ENCODE data around the gene PSPN.
A peak's percentile ranks its signal among the peaks of the same experiment; 100 is the strongest.
"Not testable (repeated sequence)": the region's sequence is repeated elsewhere in the genome, so short reads cannot be mapped to it uniquely, and the experiment has no call there.

The PSPN gene

DNA sequence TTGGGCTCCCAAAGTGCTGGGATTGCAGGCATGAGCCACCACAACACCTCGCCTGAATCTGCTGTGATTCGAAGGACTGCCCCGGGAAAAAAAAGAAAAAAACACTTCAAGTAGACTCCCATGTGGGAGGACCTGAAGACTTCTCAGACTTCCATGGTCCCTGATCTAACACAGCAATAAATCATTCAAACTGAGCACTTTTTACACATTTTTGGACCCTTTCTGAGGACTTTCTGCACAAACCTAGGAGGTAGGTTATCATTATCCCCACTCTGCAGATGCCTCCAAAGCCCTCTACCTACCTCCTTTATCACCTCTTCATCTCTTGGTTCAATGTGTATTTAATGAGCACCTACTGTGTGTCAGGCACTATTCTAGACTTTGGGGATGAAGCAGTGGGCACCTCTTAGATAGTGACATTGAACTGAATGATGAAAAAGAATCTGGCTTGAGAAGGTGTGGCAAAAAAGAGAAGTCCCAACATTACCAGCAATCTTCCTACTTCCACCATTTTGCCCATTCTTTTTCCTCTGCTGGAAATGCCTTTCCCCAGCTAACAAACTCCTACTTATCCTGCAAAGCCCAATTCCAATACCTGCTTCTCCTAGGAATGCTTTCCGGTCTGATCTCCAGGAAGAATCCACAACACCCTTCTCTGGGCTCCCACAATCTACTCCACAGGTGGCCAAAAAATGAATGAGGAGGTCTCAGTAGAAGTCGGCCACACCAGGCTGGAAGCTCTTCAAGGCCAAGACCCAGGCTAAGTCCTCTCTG is 16.0 kb downstream of the PSPN start:
- TF ChIP-seq, protein P1, sequence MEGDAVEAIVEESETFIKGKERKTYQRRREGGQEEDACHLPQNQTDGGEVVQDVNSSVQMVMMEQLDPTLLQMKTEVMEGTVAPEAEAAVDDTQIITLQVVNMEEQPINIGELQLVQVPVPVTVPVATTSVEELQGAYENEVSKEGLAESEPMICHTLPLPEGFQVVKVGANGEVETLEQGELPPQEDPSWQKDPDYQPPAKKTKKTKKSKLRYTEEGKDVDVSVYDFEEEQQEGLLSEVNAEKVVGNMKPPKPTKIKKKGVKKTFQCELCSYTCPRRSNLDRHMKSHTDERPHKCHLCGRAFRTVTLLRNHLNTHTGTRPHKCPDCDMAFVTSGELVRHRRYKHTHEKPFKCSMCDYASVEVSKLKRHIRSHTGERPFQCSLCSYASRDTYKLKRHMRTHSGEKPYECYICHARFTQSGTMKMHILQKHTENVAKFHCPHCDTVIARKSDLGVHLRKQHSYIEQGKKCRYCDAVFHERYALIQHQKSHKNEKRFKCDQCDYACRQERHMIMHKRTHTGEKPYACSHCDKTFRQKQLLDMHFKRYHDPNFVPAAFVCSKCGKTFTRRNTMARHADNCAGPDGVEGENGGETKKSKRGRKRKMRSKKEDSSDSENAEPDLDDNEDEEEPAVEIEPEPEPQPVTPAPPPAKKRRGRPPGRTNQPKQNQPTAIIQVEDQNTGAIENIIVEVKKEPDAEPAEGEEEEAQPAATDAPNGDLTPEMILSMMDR (IDR thresholded peaks at IDR 0.05; ENCODE audit: control insufficient read depth, extremely low read depth, insufficient read depth), result no peak
- no peak for DNase-seq (ENCODE audit: low read depth)

DNA sequence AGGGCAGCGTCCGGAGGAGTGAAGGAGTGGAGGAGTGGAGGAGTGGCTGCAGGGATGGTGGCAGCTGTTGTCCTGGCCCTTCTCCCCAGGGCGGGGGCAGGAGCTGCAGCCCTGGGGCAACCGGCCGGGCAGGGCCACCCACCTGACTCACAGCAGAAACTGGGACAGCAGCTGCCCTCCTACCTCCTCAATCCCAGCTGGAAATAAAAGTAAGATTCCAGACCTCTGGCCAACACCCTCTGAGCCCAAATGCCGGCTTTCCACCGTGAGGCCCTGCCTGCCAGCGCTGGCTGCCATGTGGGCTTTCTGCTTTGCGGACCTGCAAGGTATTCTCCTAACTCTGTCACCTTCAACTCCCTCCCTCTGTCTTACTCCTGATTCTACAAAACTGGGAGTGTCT is 17.7 kb downstream of the PSPN start:
- no peak overlapping the region for H3K4me3 ChIP-seq (ENCODE audit: low read depth, low read length)
- DNase-seq (ENCODE audit: low read depth), result no peak
- TF ChIP-seq, protein P1 (IDR thresholded peaks at IDR 0.05; ENCODE audit: control insufficient read depth, extremely low read depth, insufficient read depth), result no peak

More for the DNA sequence above, 16.0 kb downstream of the PSPN start:
- no peak overlapping the region for H3K4me3 ChIP-seq (ENCODE audit: low read depth, low read length)

DNA sequence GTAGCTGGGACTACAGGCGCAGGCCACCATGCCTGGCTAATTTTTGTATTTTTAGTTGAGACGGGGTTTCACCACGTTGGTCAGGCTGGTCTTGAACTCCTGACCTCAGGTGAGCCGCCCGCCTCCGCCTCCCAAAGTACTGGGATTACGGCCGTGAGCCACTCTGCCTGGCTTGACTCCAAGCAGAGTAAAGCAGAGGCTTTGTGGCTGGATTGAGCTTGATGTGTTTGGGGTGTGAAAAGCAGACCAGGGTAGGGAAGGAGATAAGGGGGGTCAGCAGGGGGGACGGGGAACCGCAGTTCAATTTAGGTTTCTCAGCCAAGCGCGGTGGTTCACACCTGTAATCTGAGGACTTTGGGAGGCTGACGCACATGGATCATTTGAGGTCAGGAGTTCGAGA is 18.6 kb downstream of the PSPN start:
- no peak overlapping the region for H3K4me3 ChIP-seq (ENCODE audit: low read depth, low read length)
- TF ChIP-seq, protein P1 (IDR thresholded peaks at IDR 0.05; ENCODE audit: control insufficient read depth, extremely low read depth, insufficient read depth), result no peak
- no peak for DNase-seq (ENCODE audit: low read depth)

GRCh38 chr19:6355321-6356040 is 20.3 kb downstream of the PSPN start:
- DNase-seq (ENCODE audit: low read depth); H3K4me3 ChIP-seq (ENCODE audit: low read depth, low read length): not testable (repeated sequence)

DNA sequence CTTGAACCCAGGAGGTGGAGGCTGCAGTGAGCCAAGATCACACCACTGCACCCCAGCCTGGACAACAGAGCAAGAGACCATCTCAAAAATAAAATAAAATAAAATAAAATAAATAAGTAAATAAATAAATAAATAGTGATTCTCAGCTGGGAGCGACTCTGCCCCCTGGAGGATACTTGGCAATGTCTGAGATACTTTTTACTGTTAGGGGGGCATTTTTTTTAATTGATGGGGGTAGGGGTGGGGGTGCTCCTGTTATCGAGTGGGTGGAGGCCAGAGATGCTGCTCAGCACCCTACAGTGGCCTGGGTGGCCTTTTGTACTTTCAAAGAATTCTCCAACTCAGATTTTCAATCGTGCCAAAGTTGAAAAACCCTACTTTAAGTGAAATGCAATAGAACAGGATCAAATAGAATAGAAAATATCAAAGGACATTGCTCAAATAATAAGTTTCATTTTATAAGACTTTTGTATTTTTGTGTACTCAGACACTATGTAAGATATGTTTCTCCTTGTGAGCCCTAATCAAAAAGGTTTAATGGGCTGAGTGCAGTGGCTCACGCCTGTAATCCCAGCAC is 21.5 kb downstream of the PSPN start:
- no peak overlapping the region for H3K4me3 ChIP-seq (ENCODE audit: low read depth, low read length)
- TF ChIP-seq, protein P1 (IDR thresholded peaks at IDR 0.05; ENCODE audit: control insufficient read depth, extremely low read depth, insufficient read depth), result peak; percentile 36; the same call in 1 of the 2 replicates
- no peak for DNase-seq (ENCODE audit: low read depth)

DNA sequence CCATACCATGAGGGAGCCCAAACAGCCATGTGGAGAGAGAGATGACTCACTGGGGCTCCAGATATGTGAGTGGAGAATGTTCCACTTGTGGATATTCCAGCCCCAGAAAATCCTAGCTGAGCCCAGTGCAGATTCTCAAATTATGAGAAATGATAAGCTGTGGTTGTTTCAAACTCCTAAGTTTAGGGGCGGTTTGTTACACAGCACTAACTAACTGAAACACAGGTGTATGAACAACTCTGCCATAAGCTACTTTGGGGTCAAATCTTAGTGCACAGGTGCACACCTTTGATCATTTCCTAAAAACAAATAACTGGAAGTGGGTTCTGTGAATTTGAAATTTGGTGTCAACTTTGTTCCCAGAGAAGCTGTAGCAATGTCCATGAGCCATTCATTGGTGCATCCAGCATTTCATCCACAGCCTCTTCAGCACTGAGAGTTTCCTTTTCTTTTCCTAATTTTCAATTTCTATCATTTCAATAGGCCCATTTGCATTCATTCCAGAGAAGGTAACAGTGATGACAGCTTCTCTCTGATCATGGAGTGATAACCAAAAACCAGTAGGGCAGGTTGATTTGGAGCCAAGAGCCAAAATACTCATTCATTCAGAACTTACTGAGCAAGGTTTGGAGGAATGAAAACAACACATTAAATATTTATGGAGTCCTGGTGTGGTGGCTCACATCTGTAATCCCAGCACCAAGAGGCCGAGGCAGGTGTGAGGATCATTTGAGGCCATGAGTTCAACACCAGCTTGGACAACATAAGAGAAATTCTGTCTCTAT is 23.2 kb downstream of the PSPN start:
- H3K4me3 ChIP-seq (ENCODE audit: low read depth, low read length), result no peak overlapping the region
- TF ChIP-seq, protein P1 (IDR thresholded peaks at IDR 0.05; ENCODE audit: control insufficient read depth, extremely low read depth, insufficient read depth), result no peak
- DNase-seq (ENCODE audit: low read depth), result peak; percentile 75

- H3K4me3 ChIP-seq (ENCODE audit: low read depth, low read length), result no peak overlapping the region
- DNase-seq (ENCODE audit: low read depth), result peak; percentile 91
- TF ChIP-seq, protein P1 (IDR thresholded peaks at IDR 0.05; ENCODE audit: control insufficient read depth, extremely low read depth, insufficient read depth), result no peak
Observed at GRCh38 chr19:6350688-6351087, 25.0 kb downstream of the PSPN start.

DNA sequence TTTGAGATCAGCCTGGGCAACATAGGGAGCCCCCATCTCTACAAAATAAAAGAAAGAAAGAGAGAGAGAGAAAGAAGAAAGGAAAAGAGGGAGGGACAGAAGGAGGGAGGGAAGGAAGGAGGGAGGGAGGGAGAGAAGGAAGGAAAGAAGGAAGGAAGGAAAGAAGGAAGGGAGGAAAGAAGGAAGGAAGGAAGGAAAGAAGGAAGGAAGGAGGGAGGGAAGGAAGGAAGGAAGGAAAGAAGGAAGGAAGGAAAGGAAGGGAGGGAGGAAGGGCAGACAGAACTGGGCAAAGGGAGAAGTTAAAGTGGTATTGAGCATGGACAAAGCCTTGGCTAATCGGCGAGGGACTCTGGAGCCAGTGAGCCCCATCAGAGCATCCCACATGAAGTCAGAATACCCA is 26.5 kb downstream of the PSPN start:
- not testable (repeated sequence) for H3K4me3 ChIP-seq (ENCODE audit: low read depth, low read length); DNase-seq (ENCODE audit: low read depth)
